ENCODE data around the gene WDR64. TPM values are rescaled to one million over a fixed set of nuclear protein-coding genes. Genes with fewer than 3 reads are reported as not detected.

Gene WDR64
- total RNA-seq, 6 donors from 2014 or later = 0.20 TPM; not detected in 5

DNA sequence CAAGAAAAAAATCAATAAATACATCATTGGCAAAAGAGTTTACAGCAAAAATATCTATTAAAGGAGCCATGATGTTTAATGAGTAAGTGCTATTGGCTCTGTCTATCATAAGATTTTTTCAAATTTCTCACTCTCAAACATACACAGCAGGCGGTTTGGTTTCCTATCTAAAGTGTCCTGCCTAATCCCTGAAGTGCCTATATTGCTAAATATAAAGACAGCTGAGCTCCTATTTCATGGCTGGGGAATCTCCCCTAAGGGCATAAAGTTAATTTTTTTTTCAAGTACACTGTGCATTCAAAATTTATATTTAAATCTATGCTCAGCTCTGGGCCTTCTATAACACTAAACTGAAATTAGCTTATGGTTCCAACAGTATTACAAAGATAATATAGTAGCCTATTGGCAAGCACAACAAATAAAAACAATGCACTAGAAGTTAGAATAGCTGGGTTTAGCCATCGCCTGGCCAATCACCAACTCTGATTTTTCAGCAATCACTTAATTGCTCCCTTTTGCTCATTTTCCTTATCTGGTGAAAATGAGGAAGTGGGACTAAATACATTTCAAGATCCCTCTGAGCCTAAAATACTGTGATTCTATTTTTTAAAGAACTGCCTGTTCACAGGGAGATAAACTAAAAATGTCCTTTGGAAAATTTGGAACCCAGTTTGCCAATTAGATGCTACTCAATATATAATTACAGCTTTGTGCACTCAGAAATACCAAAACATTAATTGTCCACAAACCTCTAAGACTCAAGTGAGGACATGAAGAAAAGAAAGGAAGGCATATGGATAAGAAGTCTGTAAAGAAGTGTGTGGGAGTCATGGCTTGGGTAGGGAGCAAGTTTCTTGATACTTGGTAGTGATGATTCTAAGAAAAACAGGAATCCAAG, 62.5 kb downstream of the WDR64 start:
- TF ChIP-seq, protein P1, sequence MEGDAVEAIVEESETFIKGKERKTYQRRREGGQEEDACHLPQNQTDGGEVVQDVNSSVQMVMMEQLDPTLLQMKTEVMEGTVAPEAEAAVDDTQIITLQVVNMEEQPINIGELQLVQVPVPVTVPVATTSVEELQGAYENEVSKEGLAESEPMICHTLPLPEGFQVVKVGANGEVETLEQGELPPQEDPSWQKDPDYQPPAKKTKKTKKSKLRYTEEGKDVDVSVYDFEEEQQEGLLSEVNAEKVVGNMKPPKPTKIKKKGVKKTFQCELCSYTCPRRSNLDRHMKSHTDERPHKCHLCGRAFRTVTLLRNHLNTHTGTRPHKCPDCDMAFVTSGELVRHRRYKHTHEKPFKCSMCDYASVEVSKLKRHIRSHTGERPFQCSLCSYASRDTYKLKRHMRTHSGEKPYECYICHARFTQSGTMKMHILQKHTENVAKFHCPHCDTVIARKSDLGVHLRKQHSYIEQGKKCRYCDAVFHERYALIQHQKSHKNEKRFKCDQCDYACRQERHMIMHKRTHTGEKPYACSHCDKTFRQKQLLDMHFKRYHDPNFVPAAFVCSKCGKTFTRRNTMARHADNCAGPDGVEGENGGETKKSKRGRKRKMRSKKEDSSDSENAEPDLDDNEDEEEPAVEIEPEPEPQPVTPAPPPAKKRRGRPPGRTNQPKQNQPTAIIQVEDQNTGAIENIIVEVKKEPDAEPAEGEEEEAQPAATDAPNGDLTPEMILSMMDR (IDR thresholded peaks at IDR 0.05) = no peak
- TF ChIP-seq EP300 (IDR thresholded peaks at IDR 0.05) = no peak
- no peak for TF ChIP-seq POLR2AphosphoS5 (IDR thresholded peaks at IDR 0.05)
- TF ChIP-seq POLR2A (IDR thresholded peaks at IDR 0.05) = no peak
- WGBS, 2 donors = 82 to 87% methylated on average over 2 of the region's 2 CpGs
- ATAC-seq (ENCODE audit: low FRiP score in 2 of 2) = no peak

DNA sequence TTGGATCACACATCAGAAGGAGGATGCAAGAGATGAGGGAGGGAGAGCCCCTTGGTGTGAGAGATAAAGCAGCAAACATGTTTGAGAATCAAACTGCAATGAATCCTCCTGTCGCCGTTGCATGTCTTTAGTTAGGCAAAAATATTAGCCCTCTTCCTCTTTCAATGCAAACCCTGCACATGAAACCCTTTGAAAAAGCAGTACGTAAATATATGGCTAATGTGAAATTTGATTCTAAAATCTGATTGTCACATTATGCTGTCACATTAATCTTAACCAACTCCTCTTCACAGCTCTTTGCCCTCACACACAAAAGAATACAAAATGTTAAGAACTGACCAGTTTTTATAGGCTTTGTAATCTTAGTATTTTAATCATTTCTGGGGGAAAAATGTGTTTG, 63.4 kb downstream of the WDR64 start:
- TF ChIP-seq POLR2A (IDR thresholded peaks at IDR 0.05) (no peak), POLR2AphosphoS5 (IDR thresholded peaks at IDR 0.05) (no peak), EP300 (IDR thresholded peaks at IDR 0.05) (no peak)
- TF ChIP-seq, protein P1 (IDR thresholded peaks at IDR 0.05) = no peak
- Histone ChIP-seq H3K27ac (no peak overlapping the region), H3K27me3 (no peaks in the 10 kb centered on the region), H3K4me1 (no peaks in the 10 kb centered on the region), H3K9me3 (no peaks in the 10 kb centered on the region), H3K4me3 (no peak overlapping the region), H3K36me3 (no peaks in the 10 kb centered on the region)
- ATAC-seq (ENCODE audit: low FRiP score in 2 of 2) (no peak), DNase-seq (no peak)
- WGBS, 2 donors = 78 to 82% methylated on average over 3 of the region's 3 CpGs

More for the DNA sequence above, 62.5 kb downstream of the WDR64 start:
- H3K4me1 ChIP-seq = no peaks in the 10 kb centered on the region
- DNase-seq = no peak
- no peak overlapping the region for H3K27ac ChIP-seq
- no peaks in the 10 kb centered on the region for H3K27me3 ChIP-seq
- H3K4me3 ChIP-seq = no peak overlapping the region
- no peaks in the 10 kb centered on the region for H3K36me3 ChIP-seq
- no peaks in the 10 kb centered on the region for H3K9me3 ChIP-seq

DNA sequence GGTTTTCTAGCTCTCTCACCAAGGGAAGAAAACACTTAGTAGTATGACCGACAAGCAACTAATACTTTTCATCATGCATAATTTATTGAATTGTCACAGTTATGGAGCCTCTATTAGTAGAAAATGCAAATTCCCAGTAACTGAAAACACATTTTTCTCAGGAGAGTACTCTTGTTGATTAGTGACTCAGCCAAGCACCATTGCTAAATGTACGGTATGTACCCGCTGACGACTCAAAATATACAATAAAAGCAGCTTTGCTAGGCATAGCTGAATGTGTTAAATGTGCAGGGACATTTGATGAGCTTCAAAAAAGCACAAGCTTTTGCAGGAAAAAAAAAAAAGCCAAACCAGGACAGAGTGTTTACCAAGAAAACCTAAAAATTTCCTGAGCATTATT, 63.9 kb downstream of the WDR64 start:
- ATAC-seq (ENCODE audit: low FRiP score in 2 of 2) = no peak
- no peak overlapping the region for H3K27ac ChIP-seq
- DNase-seq = no peak
- TF ChIP-seq, protein P1 (IDR thresholded peaks at IDR 0.05) = no peak
- TF ChIP-seq POLR2A (IDR thresholded peaks at IDR 0.05) = no peak
- no peak for TF ChIP-seq EP300 (IDR thresholded peaks at IDR 0.05)
- TF ChIP-seq POLR2AphosphoS5 (IDR thresholded peaks at IDR 0.05) = no peak
- 88 to 91% methylated on average over 4 of the region's 4 CpGs for WGBS, 2 donors
- no peak overlapping the region for H3K4me3 ChIP-seq
- H3K36me3 ChIP-seq = no peaks in the 10 kb centered on the region
- no peaks in the 10 kb centered on the region for H3K9me3 ChIP-seq
- H3K27me3 ChIP-seq = no peaks in the 10 kb centered on the region
- no peaks in the 10 kb centered on the region for H3K4me1 ChIP-seq

DNA sequence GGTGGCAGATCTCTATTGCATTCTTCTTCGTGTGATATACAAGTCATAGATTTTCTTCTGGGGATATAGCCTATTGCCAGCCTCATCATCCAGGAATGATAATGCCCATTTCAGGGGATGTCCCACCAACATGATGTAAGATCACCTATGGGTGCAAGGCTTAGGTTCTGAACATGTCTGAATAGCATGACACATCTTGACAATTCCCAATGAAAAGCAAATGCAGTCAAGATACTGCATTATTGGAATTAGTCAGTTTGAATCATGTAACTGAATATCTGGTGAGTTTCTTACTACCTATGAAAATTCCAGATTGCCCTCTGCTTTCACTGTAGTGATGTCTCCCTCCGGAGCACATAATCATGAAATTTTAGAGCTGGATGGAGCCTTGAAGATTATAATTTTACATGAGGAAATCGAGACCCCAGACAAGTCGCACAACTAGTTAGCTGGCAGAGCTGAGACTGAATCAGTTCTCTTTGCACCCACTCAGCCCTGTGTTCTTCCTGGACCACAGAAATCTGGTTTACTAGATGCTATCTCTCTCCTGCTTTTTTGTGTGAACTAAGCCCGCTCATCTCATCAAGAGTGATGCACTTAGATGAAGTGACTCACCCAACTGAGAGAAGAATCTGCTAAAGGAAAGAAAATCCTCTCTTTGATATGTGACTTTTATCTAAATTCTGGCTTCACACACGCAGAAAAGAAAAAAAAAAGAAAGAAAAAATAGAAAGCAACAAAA, 65.0 kb downstream of the WDR64 start:
- H3K4me1 ChIP-seq = no peaks in the 10 kb centered on the region
- H3K4me3 ChIP-seq = no peak overlapping the region
- no peaks in the 10 kb centered on the region for H3K9me3 ChIP-seq
- no peak for DNase-seq
- ATAC-seq (ENCODE audit: low FRiP score in 2 of 2) = no peak
- no peaks in the 10 kb centered on the region for H3K27me3 ChIP-seq
- H3K27ac ChIP-seq = no peak overlapping the region
- H3K36me3 ChIP-seq = no peaks in the 10 kb centered on the region
- TF ChIP-seq, protein P1 (IDR thresholded peaks at IDR 0.05) = no peak
- TF ChIP-seq EP300 (IDR thresholded peaks at IDR 0.05) (no peak), POLR2AphosphoS5 (IDR thresholded peaks at IDR 0.05) (no peak), POLR2A (IDR thresholded peaks at IDR 0.05) (no peak)
- 76% methylated on average over 6 of the region's 6 CpGs for WGBS, 2 donors

All from upper lobe of left lung (tissue), 6 donors.